ENCODE data around the gene ZFP14.
"Not testable (repeated sequence)": the region's sequence is repeated elsewhere in the genome, so short reads cannot be mapped to it uniquely, and the experiment has no call there.

ZFP14 gene

DNA sequence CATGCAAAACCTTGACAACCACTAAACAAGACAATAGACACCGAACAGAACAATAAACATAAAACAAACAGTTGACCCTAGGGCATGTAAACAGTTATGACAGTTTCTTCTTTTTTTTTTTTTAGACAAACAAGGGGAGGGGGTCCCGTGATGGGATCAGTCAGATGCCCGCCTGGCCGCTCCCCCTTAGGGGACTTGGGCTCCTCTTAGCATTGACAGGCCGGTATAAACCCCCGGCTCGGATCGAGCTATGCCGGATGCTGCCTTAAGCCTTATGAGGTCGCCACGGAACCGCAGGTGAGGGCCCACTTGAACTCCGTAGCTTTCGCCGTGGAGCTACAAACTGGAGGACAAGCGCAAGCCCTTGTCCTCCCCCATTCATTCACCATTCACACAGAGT is 49.5 kb downstream of the ZFP14 start:
- DNase-seq, result not testable (repeated sequence)

DNA sequence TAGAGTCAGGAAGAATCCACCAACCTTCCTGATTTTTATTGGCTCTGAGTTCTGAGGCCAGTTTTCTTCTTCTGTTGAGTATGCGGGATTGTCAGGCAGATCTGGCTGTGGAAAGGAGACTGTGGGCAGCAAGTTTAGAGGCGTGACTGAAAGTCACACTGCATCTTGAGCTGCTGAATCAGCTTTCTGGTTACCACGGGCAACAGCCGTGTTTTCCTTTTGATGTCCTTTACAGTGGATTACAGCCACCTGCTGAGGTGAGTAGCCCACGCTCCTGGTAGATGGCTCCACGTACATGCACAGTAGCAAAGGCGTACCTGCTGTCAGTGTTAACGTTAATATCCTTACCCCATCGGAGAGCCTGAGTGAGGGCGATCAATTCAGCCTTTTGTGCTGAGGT is 52.4 kb downstream of the ZFP14 start:
- DNase-seq, result not testable (repeated sequence)

DNA sequence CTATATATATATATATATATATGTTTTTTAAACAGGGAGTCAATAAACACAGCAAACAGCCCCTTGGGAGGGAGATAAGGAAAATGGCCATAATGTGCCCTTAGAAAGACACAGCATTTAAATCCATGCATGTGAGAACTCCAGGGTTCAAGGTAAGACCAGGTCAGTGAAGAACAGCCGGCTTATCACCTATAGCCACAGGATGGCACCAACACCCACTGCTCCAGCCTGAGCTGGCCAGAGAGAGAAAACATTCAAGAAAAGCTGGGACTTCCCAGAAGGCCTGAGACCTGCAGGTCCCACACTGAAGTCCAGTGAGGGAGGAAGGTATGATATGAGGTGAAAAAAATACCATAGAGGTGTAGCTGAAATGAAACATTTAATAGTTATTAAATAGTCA is 63.8 kb downstream of the ZFP14 start:
- DNase-seq, result not testable (repeated sequence)

- DNase-seq, result not testable (repeated sequence)
Observed at GRCh38 chr19:36314053-36314452, 64.9 kb downstream of the ZFP14 start.

DNA sequence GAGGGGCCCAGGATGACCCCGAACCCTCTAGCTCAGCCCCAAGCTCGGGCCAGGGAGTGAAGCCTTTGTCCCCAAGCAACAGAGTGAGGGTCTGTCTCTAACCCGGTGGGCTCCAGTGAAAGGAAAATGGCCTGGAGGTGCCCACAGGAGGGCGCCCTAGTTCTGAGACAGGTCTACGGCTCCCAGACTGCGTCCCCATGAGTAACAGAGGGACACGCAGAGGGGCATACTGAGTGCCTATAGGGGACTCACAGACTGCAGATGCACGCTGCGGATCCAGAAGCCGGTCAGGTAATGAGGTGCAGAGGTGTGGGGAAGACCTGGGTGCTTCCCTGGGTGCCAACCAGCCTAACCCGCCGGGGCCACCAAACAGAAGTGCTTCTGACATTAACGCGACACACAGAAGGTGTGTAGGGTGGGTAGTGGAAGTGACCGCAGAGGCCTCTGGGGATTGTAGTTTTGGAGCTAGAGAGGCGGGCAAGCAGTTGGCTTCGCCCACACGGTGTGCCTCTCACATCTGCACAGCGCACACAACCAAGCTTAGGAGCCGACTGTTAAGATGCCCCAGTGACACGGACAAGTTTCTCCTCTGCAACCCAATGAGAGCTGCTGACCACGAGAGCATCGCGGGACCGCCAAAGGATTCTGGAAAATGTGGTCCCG is 67.8 kb downstream of the ZFP14 start:
- not testable (repeated sequence) for DNase-seq

GRCh38 chr19:36310416-36310990 is 68.5 kb downstream of the ZFP14 start:
- not testable (repeated sequence) for DNase-seq

GRCh38 chr19:36309759-36310158 is 69.2 kb downstream of the ZFP14 start:
- DNase-seq, result not testable (repeated sequence)

DNA sequence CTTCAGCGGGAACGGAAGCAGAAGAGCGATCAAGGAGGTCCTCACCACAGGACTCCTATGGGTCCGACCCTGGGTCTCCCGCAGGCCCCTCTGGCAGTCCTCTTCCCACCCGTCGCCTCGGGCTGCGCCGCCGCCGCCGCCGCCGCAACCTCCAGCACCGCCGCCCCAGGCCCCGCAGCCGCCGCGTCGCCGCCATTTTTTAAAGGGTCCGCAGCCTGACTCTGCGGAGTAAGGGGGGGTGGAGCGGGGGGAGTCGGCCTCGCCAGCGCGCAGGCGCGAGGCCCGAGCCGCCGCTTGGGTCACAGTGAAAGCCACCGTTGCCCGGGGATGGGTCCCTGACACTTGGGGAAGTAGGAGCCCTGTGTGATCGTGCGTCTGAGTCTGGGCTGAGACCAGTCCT is 69.7 kb downstream of the ZFP14 start:
- DNase-seq, result not testable (repeated sequence)

DNA sequence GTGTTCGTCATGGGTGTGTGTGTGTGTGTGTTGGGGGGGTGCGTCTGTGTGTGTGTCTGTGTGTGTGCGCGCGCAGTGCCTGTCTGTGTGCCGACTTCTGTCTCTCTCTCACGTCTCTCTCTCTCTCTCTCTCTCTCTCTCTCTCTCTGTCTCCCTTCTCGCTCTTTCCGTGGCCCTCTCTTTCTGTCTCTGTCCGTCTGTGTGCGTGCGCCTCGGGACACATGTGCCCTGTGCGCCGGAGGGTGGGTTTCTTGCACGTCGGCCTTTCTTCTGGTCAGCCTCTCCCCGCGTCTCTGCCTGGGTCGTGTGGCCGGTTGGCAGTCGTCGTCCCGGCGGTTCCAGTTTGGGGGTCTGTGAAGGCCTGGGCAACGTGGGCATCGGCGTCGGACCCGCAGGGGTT is 86.7 kb downstream of the ZFP14 start:
- not testable (repeated sequence) for DNase-seq
